Effector CD8-positive, alpha-beta T cell (primary cell): ENCODE measurements around the gene KCNMB2.

Experiments
- DNase-seq: peaks from one replicate; lab custom pipeline; 2025; lab: John Stamatoyannopoulos, UW

Gene KCNMB2

GRCh38 chr3:178646186-178646862, 110.1 kb downstream of the KCNMB2 start:
- DNase-seq = no peak

- no peak for DNase-seq
Observed at GRCh38 chr3:178655488-178655887, 119.3 kb downstream of the KCNMB2 start.

GRCh38 chr3:178658694-178659325, 122.6 kb downstream of the KCNMB2 start:
- DNase-seq = no peak

- DNase-seq = no peak
Observed at GRCh38 chr3:178663201-178663934, 127.1 kb downstream of the KCNMB2 start.

GRCh38 chr3:178665747-178666146, 129.5 kb downstream of the KCNMB2 start:
- DNase-seq = no peak

GRCh38 chr3:178669022-178669601, 132.9 kb downstream of the KCNMB2 start:
- DNase-seq = no peak

- no peak for DNase-seq
Observed at GRCh38 chr3:178669758-178670157, 133.5 kb downstream of the KCNMB2 start.

GRCh38 chr3:178671377-178671776, 135.1 kb downstream of the KCNMB2 start:
- no peak for DNase-seq

- no peak for DNase-seq
Observed at GRCh38 chr3:178671791-178672190, 135.6 kb downstream of the KCNMB2 start.

GRCh38 chr3:178672275-178672674, 136.0 kb downstream of the KCNMB2 start:
- DNase-seq = no peak

GRCh38 chr3:178673529-178673928, 137.3 kb downstream of the KCNMB2 start:
- DNase-seq = no peak

- no peak for DNase-seq
Observed at GRCh38 chr3:178676077-178676476, 139.8 kb downstream of the KCNMB2 start.

GRCh38 chr3:178676942-178677790, 140.9 kb downstream of the KCNMB2 start:
- no peak for DNase-seq

GRCh38 chr3:178677961-178678360, 141.7 kb downstream of the KCNMB2 start:
- no peak for DNase-seq

- no peak for DNase-seq
Observed at GRCh38 chr3:178680037-178680436, 143.8 kb downstream of the KCNMB2 start.

GRCh38 chr3:178680489-178680888, 144.3 kb downstream of the KCNMB2 start:
- no peak for DNase-seq

GRCh38 chr3:178684881-178685590, 148.8 kb downstream of the KCNMB2 start:
- no peak for DNase-seq

- DNase-seq = no peak
Observed at GRCh38 chr3:178685591-178685906, 149.3 kb downstream of the KCNMB2 start.

- DNase-seq = no peak
Observed at GRCh38 chr3:178686826-178687225, 150.6 kb downstream of the KCNMB2 start.

GRCh38 chr3:178690571-178690970, 154.3 kb downstream of the KCNMB2 start:
- DNase-seq = no peak

GRCh38 chr3:178699364-178699763, 163.1 kb downstream of the KCNMB2 start:
- no peak for DNase-seq
